Stimulated activated naive B cell treated with anti-CD40 and anti-IgM and Interleukin-4, amounts not matched to agents 10 μg/mL and 1 μg/mL and 100 μg/mL, for 72 hours (primary cell): ENCODE data around the gene MFAP4.
A peak's percentile ranks its signal among the peaks of the same experiment; 100 is the strongest.
"Not testable (repeated sequence)": the region's sequence is repeated elsewhere in the genome, so short reads cannot be mapped to it uniquely, and the experiment has no call there.

Experiments
- ATAC-seq, 2 donors: fragments of 150-1000 bp; cut with Tn5 transposase; replicated peaks; 2 replicates each; pipeline ENCODE4 v1.10.0; 2021; ENCODE audit warnings: moderate library complexity in 1 of 2
- DNase-seq: peaks from one replicate; pipeline ENCODE4 v3.0.0; 2021
- H3K27ac Mint-ChIP-seq: one replicate; pipeline ENCODE4 v1.8.0; 2022; ENCODE audit warnings: mild to moderate bottlenecking, mixed read lengths
- H3K27me3 Mint-ChIP-seq, 2 donors: one replicate each; pipeline ENCODE4 v1.8.0; 2022; ENCODE audit warnings: mixed read lengths in 2 of 2
- H3K36me3 Mint-ChIP-seq, 2 donors: one replicate each; pipeline ENCODE4 v1.8.0; 2022; ENCODE audit warnings: mixed read lengths in 2 of 2, mild to moderate bottlenecking in 1 of 2
- H3K4me1 Mint-ChIP-seq, 2 donors: one replicate each; pipeline ENCODE4 v1.8.0; 2022; ENCODE audit warnings: mixed read lengths in 2 of 2, mild to moderate bottlenecking in 1 of 2
- H3K4me3 Mint-ChIP-seq, 2 donors: one replicate each; pipeline ENCODE4 v1.8.0; 2022; ENCODE audit warnings: mild to moderate bottlenecking in 2 of 2, mixed read lengths in 2 of 2, moderate library complexity in 1 of 2
- H3K9me3 Mint-ChIP-seq, 2 donors: one replicate each; pipeline ENCODE4 v1.8.0; 2022; ENCODE audit warnings: mixed read lengths in 2 of 2, mild to moderate bottlenecking in 1 of 2

MFAP4 gene

GRCh38 chr17:19363460-19364035 lies 23.4 kb downstream of the MFAP4 start:
- Mint-ChIP-seq H3K27me3 (peaks cover 10 to 42% of the 10 kb centered on the region in 2 donors), H3K4me3 (peak overlapping the region in 1 of 2 donors; percentile 8)

GRCh38 chr17:19363114-19363438 lies 23.9 kb downstream of the MFAP4 start:
- Mint-ChIP-seq H3K27me3 (peaks cover 15 to 43% of the 10 kb centered on the region in 2 donors), H3K36me3 (no peaks in the 10 kb centered on the region), H3K27ac (peak overlapping the region; percentile 61), H3K4me3 (peak overlapping the region; percentile 87 to 88), H3K4me1 (peaks cover 2 to 15% of the 10 kb centered on the region in 2 donors), H3K9me3 (no peaks in the 10 kb centered on the region)
- DNase-seq (no peak), ATAC-seq (no peak)

More at GRCh38 chr17:19363460-19364035, 23.4 kb downstream of the MFAP4 start:
- no peak for DNase-seq
- Mint-ChIP-seq H3K9me3 (no peaks in the 10 kb centered on the region), H3K4me1 (peaks cover 2 to 15% of the 10 kb centered on the region in 2 donors), H3K36me3 (no peaks in the 10 kb centered on the region), H3K27ac (no peak overlapping the region)
- no peak for ATAC-seq

- Mint-ChIP-seq H3K9me3 (no peaks in the 10 kb centered on the region), H3K27me3 (peaks cover 15 to 43% of the 10 kb centered on the region in 2 donors), H3K4me3 (peak within 1 kb of the TSS; percentile 87 to 88), H3K4me1 (peaks cover 2 to 15% of the 10 kb centered on the region in 2 donors), H3K36me3 (no peaks in the 10 kb centered on the region), H3K27ac (peak within 1 kb of the TSS; percentile 69)
- ATAC-seq (peak; percentile 87 to 90), DNase-seq (peak; percentile 86)
Observed at GRCh38 chr17:19362277-19363113, 24.5 kb downstream of the MFAP4 start, which contains the start of gene B9D1. TSS of gene B9D1 (minus strand) at chr17:19362723. CDS start at chr17:19362569, 154 bp downstream.

- H3K27me3 Mint-ChIP-seq: peaks cover 15 to 48% of the 10 kb centered on the region in 2 donors
- H3K9me3 Mint-ChIP-seq: no peaks in the 10 kb centered on the region
- peaks cover 2 to 15% of the 10 kb centered on the region in 2 donors for H3K4me1 Mint-ChIP-seq
- peak overlapping the region; percentile 87 to 88 for H3K4me3 Mint-ChIP-seq
- DNase-seq: no peak
- H3K36me3 Mint-ChIP-seq: no peaks in the 10 kb centered on the region
- ATAC-seq: no peak
- H3K27ac Mint-ChIP-seq: no peak overlapping the region
Observed at GRCh38 chr17:19361944-19362276, 25.1 kb downstream of the MFAP4 start.

- Mint-ChIP-seq H3K36me3 (no peaks in the 10 kb centered on the region), H3K27me3 (peaks cover 15 to 52% of the 10 kb centered on the region in 2 donors), H3K4me3 (peak overlapping the region; percentile 47 to 63), H3K9me3 (no peaks in the 10 kb centered on the region), H3K4me1 (peaks cover 2 to 15% of the 10 kb centered on the region in 2 donors), H3K27ac (no peak overlapping the region)
- DNase-seq: no peak
- no peak for ATAC-seq
Observed at GRCh38 chr17:19361326-19361725, 25.7 kb downstream of the MFAP4 start.

- no peak overlapping the region for H3K4me3 Mint-ChIP-seq
- no peaks in the 10 kb centered on the region for H3K36me3 Mint-ChIP-seq
- ATAC-seq (no peak), DNase-seq (no peak)
- H3K4me1 Mint-ChIP-seq: peaks cover 2 to 15% of the 10 kb centered on the region in 2 donors
- no peak overlapping the region for H3K27ac Mint-ChIP-seq
- peaks cover 15 to 48% of the 10 kb centered on the region in 2 donors for H3K27me3 Mint-ChIP-seq
- H3K9me3 Mint-ChIP-seq: no peaks in the 10 kb centered on the region
Observed at GRCh38 chr17:19360772-19361171, 26.2 kb downstream of the MFAP4 start.

GRCh38 chr17:19359856-19360255 lies 27.1 kb downstream of the MFAP4 start:
- ATAC-seq (no peak), DNase-seq (no peak)
- H3K9me3 Mint-ChIP-seq: no peaks in the 10 kb centered on the region
- H3K27ac Mint-ChIP-seq: no peak overlapping the region
- peaks cover 15 to 46% of the 10 kb centered on the region in 2 donors for H3K27me3 Mint-ChIP-seq
- H3K4me1 Mint-ChIP-seq: peaks cover 2 to 15% of the 10 kb centered on the region in 2 donors
- H3K4me3 Mint-ChIP-seq: no peak overlapping the region
- H3K36me3 Mint-ChIP-seq: no peaks in the 10 kb centered on the region

- H3K4me3 Mint-ChIP-seq: no peak overlapping the region
- H3K27me3 Mint-ChIP-seq: peaks cover 17 to 45% of the 10 kb centered on the region in 2 donors
- H3K9me3 Mint-ChIP-seq: no peaks in the 10 kb centered on the region
- peaks cover 2 to 15% of the 10 kb centered on the region in 2 donors for H3K4me1 Mint-ChIP-seq
- DNase-seq (no peak), ATAC-seq (no peak)
- no peak overlapping the region for H3K27ac Mint-ChIP-seq
- no peaks in the 10 kb centered on the region for H3K36me3 Mint-ChIP-seq
Observed at GRCh38 chr17:19359151-19359550, 27.8 kb downstream of the MFAP4 start.

GRCh38 chr17:19357761-19358160 lies 29.2 kb downstream of the MFAP4 start:
- DNase-seq: no peak
- no peaks in the 10 kb centered on the region for H3K9me3 Mint-ChIP-seq
- peaks cover 19 to 40% of the 10 kb centered on the region in 2 donors for H3K27me3 Mint-ChIP-seq
- no peak for ATAC-seq
- H3K4me1 Mint-ChIP-seq: peaks cover 0 to 11% of the 10 kb centered on the region in 2 donors
- H3K36me3 Mint-ChIP-seq: no peaks in the 10 kb centered on the region
- no peak overlapping the region for H3K4me3 Mint-ChIP-seq
- no peak overlapping the region for H3K27ac Mint-ChIP-seq

- ATAC-seq: no peak
- Mint-ChIP-seq H3K9me3 (no peaks in the 10 kb centered on the region), H3K4me3 (no peak overlapping the region), H3K36me3 (no peaks in the 10 kb centered on the region), H3K27ac (no peak overlapping the region), H3K27me3 (peaks cover 19 to 40% of the 10 kb centered on the region in 2 donors), H3K4me1 (peaks cover 0 to 10% of the 10 kb centered on the region in 2 donors)
- DNase-seq: no peak
Observed at GRCh38 chr17:19357351-19357750, 29.6 kb downstream of the MFAP4 start.

GRCh38 chr17:19354748-19355147 lies 32.2 kb downstream of the MFAP4 start:
- no peak for ATAC-seq
- Mint-ChIP-seq H3K9me3 (no peaks in the 10 kb centered on the region), H3K27ac (no peak overlapping the region), H3K4me3 (no peak overlapping the region), H3K36me3 (no peaks in the 10 kb centered on the region), H3K4me1 (no peaks in the 10 kb centered on the region), H3K27me3 (peaks cover 28 to 34% of the 10 kb centered on the region in 2 donors)
- no peak for DNase-seq

- DNase-seq, ATAC-seq, H3K9me3 Mint-ChIP-seq, H3K27ac Mint-ChIP-seq, H3K36me3 Mint-ChIP-seq, H3K4me3 Mint-ChIP-seq, H3K4me1 Mint-ChIP-seq: not testable (repeated sequence)
- H3K27me3 Mint-ChIP-seq: peaks cover 16 to 22% of the 10 kb centered on the region in 2 donors
Observed at GRCh38 chr17:19353401-19353800, 33.6 kb downstream of the MFAP4 start.

- Mint-ChIP-seq H3K9me3 (no peaks in the 10 kb centered on the region), H3K27ac (no peak overlapping the region), H3K4me1 (peaks cover 7 to 9% of the 10 kb centered on the region in 2 donors), H3K36me3 (peaks cover 0 to 2% of the 10 kb centered on the region in 2 donors), H3K27me3 (peaks cover 13 to 14% of the 10 kb centered on the region in 2 donors), H3K4me3 (no peak overlapping the region)
- DNase-seq: no peak
- ATAC-seq: no peak
Observed at GRCh38 chr17:19348806-19349205, 38.2 kb downstream of the MFAP4 start.

GRCh38 chr17:19348081-19348650 lies 38.8 kb downstream of the MFAP4 start:
- ATAC-seq (no peak), DNase-seq (no peak)
- Mint-ChIP-seq H3K9me3 (no peaks in the 10 kb centered on the region), H3K4me1 (peaks cover 7 to 9% of the 10 kb centered on the region in 2 donors), H3K4me3 (no peak overlapping the region), H3K27ac (no peak overlapping the region), H3K36me3 (peaks cover 0 to 2% of the 10 kb centered on the region in 2 donors), H3K27me3 (peaks cover 13 to 14% of the 10 kb centered on the region in 2 donors)
